ENCODE results near the gene HMGN1.

DNA sequence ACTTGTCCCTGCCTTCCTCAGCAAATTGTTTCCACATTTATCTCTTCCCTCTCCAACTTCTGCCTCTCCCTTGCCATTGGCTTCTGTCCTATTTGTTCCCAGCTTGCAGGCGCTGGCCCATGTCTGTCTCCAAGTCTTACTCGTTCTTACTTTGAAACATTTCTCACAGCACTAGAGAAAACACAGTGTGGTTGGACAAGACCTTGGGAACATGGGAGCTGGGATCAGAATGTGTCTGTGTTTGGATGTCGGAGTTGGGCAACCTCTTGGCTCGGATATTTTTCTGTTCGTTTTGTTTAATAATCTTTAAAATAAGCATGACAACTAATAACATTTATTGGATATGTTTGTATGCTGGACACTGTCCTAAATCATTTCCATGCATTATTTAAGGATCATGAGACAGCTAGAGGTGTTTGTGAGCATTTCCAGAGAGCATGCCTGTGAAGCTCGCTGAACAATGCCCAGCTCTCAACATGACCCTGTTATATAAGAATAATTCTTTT, 29.6 kb downstream of the HMGN1 start:
- TF ChIP-seq, protein P1, sequence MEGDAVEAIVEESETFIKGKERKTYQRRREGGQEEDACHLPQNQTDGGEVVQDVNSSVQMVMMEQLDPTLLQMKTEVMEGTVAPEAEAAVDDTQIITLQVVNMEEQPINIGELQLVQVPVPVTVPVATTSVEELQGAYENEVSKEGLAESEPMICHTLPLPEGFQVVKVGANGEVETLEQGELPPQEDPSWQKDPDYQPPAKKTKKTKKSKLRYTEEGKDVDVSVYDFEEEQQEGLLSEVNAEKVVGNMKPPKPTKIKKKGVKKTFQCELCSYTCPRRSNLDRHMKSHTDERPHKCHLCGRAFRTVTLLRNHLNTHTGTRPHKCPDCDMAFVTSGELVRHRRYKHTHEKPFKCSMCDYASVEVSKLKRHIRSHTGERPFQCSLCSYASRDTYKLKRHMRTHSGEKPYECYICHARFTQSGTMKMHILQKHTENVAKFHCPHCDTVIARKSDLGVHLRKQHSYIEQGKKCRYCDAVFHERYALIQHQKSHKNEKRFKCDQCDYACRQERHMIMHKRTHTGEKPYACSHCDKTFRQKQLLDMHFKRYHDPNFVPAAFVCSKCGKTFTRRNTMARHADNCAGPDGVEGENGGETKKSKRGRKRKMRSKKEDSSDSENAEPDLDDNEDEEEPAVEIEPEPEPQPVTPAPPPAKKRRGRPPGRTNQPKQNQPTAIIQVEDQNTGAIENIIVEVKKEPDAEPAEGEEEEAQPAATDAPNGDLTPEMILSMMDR (optimal IDR thresholded peaks at IDR 0.05 in 1 of 3, IDR thresholded peaks at IDR 0.05 in 1 of 3, conservative IDR thresholded peaks at IDR 0.05 in 1 of 3; ENCODE audit: extremely low read depth in 1 of 3, insufficient read depth in 2 of 3, low read length in 3 of 3), result no peak
- no peak for TF ChIP-seq EZH2 (IDR thresholded peaks at IDR 0.05; ENCODE audit: low read length)
